AG04450 (cell line): Measurements from ENCODE around the gene PACS2. TPM values are rescaled to one million over a fixed set of nuclear protein-coding genes. Genes with fewer than 3 reads are reported as not detected.

Experiments
- CTCF ChIA-PET: fragments of 300-600, 350-600 bp; formaldehyde crosslinking; extraction: SDS; loops from one replicate; lab custom pipeline; 2022; ENCODE audit warnings: antibody characterized with exemption, inconsistent platforms; lab: Charles Lee
- POLR2A ChIA-PET: fragments of 350-600 bp; formaldehyde crosslinking; extraction: SDS; loops from one replicate; lab custom pipeline; 2021; ENCODE audit warnings: antibody characterized with exemption, inconsistent platforms; lab: Yijun Ruan, JAX
- DNase-seq: peaks from one replicate; pipeline ENCODE4 v3.0.0-alpha.2; 2011; ENCODE audit warnings: low read depth, low spot score
- H3K27ac ChIP-seq: one replicate; pipeline ENCODE4 v1.5.1; 2012; ENCODE audit warnings: low read depth, low read length, control low read depth
- H3K27me3 ChIP-seq: one replicate; pipeline ENCODE4 v1.6.0; 2012; ENCODE audit warnings: low read length; ENCODE audit not compliant: control insufficient read depth, insufficient read depth
- H3K4me3 ChIP-seq: 2 replicates; pipeline ENCODE4 v1.5.1; 2011; ENCODE audit warnings: mild to moderate bottlenecking, low read depth, low read length, control low read depth
- H3K9me3 ChIP-seq: 2 replicates; pipeline ENCODE4 v1.5.1; 2012; ENCODE audit warnings: low read length; ENCODE audit not compliant: control insufficient read depth, insufficient read depth
- polyA plus RNA-seq: library from polyadenylated mRNA; depleted of rRNA; stranded (reverse); fragments of >200 nt; gene quantifications from 2 replicates; pipeline ENCODE4 v1.2.3, GENCODE V29; 2011
- TF ChIP-seq, protein P1 (sequence below): IDR thresholded peaks from 2 replicates; pipeline ENCODE4 v1.5.1; 2011; ENCODE audit warnings: low read depth, low read length, control low read depth, inconsistent platforms

Gene PACS2
- polyA plus RNA-seq, 1 experiment, result 13.0 TPM

GRCh38 chr14:105348945-105349699 is 34.6 kb downstream of the PACS2 start:
- DNase-seq, result no peak
- Histone ChIP-seq H3K27ac (no peak overlapping the region), H3K4me3 (no peak overlapping the region), H3K9me3 (peaks cover 13% of the 10 kb centered on the region), H3K27me3 (no peaks in the 10 kb centered on the region)
- TF ChIP-seq, protein P1, sequence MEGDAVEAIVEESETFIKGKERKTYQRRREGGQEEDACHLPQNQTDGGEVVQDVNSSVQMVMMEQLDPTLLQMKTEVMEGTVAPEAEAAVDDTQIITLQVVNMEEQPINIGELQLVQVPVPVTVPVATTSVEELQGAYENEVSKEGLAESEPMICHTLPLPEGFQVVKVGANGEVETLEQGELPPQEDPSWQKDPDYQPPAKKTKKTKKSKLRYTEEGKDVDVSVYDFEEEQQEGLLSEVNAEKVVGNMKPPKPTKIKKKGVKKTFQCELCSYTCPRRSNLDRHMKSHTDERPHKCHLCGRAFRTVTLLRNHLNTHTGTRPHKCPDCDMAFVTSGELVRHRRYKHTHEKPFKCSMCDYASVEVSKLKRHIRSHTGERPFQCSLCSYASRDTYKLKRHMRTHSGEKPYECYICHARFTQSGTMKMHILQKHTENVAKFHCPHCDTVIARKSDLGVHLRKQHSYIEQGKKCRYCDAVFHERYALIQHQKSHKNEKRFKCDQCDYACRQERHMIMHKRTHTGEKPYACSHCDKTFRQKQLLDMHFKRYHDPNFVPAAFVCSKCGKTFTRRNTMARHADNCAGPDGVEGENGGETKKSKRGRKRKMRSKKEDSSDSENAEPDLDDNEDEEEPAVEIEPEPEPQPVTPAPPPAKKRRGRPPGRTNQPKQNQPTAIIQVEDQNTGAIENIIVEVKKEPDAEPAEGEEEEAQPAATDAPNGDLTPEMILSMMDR, result no peak
- POLR2A ChIA-PET, result no interaction called here
- CTCF ChIA-PET, result interaction anchor here (1.3 kb wide), 1 partner anchor 146 kb away, joined by 4 read pairs; no protein-coding TSS in a partner anchor

DNA sequence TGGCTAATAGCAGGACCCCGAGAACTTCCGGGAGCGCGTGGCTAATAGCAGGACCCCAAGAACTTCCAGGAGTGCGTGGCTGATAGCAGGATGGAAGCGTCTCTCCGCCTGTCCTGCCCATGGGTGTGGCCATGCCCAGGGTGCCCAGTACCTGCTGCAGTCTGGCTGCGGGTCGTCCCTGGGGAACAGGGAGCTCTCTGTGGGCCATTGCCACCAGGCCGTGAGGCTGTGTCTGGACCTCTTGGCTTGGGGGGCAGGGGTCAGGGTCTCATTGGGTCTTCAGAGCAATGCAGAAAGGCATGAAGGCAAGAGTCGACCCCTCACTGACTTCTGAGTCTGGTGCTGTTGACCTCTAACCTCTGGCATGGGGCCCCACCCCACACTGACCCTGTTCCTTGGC is 35.4 kb downstream of the PACS2 start:
- Histone ChIP-seq H3K27me3 (no peaks in the 10 kb centered on the region), H3K9me3 (peaks cover 9% of the 10 kb centered on the region), H3K4me3 (no peak overlapping the region), H3K27ac (no peak overlapping the region)
- ChIA-PET CTCF (interaction anchor here (1.3 kb wide), 1 partner anchor 147 kb away, joined by 4 read pairs; no protein-coding TSS in a partner anchor), POLR2A (no interaction called here)
- TF ChIP-seq, protein P1, result no peak
- DNase-seq, result no peak

- no peak for DNase-seq
- no peak overlapping the region for H3K27ac ChIP-seq
- ChIA-PET POLR2A (no interaction called here), CTCF (interaction anchor here (1.3 to 1.7 kb wide), 2 partner anchors 144 to 147 kb away, joined by 4 to 5 read pairs; no protein-coding TSS in a partner anchor)
- no peak overlapping the region for H3K4me3 ChIP-seq
- TF ChIP-seq, protein P1, result no peak
- peaks cover 2% of the 10 kb centered on the region for H3K9me3 ChIP-seq
- H3K27me3 ChIP-seq, result no peaks in the 10 kb centered on the region
Measured at GRCh38 chr14:105350450-105351244, 36.1 kb downstream of the PACS2 start.

- TF ChIP-seq, protein P1, result no peak
- no peak for DNase-seq
- CTCF ChIA-PET, result interaction anchor here (0.7 to 1.7 kb wide), 8 partner anchors 10 to 293 kb away, joined by 3 to 7 read pairs (median 4); partner anchors contain the start of gene BRF1
- H3K27ac ChIP-seq, result no peak overlapping the region
- no peaks in the 10 kb centered on the region for H3K27me3 ChIP-seq
- no peaks in the 10 kb centered on the region; the same call in 1 of the 2 replicates for H3K9me3 ChIP-seq
- POLR2A ChIA-PET, result interaction anchor here (0.7 to 1.2 kb wide), 2 partner anchors 37 to 43 kb away, joined by 3 read pairs; partner anchors contain the start of gene PACS2
- H3K4me3 ChIP-seq, result no peak overlapping the region
Measured at GRCh38 chr14:105351410-105351809, 36.9 kb downstream of the PACS2 start.
